PFSK-1 (cell line): Measurements from ENCODE around the gene FOLR2.

ENCODE experiments used
- FOXP2 ChIP-seq: optimal IDR thresholded peaks from 2 replicates; pipeline ENCODE3; 2011; ENCODE audit warnings: borderline replicate concordance, control low read depth, inconsistent platforms; ENCODE audit not compliant: insufficient read depth; ENCODE audit errors: extremely low read length, extremely low read depth
- POLR2AphosphoS5 ChIP-seq: IDR thresholded peaks from 2 replicates; pipeline ENCODE4 v1.6.1; 2012; ENCODE audit warnings: low read depth, mild to moderate bottlenecking, control low read depth, low read length, moderate library complexity
- SIN3A ChIP-seq: IDR thresholded peaks from 2 replicates; pipeline ENCODE4 v1.6.1; 2012; ENCODE audit warnings: mild to moderate bottlenecking, low read length, moderate library complexity, borderline replicate concordance; ENCODE audit not compliant: insufficient read depth
- TAF1 ChIP-seq: IDR thresholded peaks from 2 replicates; pipeline ENCODE4 v1.6.1; 2012; ENCODE audit warnings: low read length, control low read depth, borderline replicate concordance; ENCODE audit not compliant: insufficient read depth
- TF ChIP-seq, protein P1 (sequence below), 2 experiments: IDR thresholded peaks; 2 replicates each; pipeline versions ENCODE4 v1.6.1 to v1.8.0; 2011 to 2012; ENCODE audit warnings: low read depth in 2 of 2, low read length in 2 of 2, control low read depth in 1 of 2, inconsistent platforms in 1 of 2, mild to moderate bottlenecking in 1 of 2, moderate library complexity in 1 of 2; ENCODE audit not compliant: insufficient read depth in 1 of 2

Gene FOLR2

DNA sequence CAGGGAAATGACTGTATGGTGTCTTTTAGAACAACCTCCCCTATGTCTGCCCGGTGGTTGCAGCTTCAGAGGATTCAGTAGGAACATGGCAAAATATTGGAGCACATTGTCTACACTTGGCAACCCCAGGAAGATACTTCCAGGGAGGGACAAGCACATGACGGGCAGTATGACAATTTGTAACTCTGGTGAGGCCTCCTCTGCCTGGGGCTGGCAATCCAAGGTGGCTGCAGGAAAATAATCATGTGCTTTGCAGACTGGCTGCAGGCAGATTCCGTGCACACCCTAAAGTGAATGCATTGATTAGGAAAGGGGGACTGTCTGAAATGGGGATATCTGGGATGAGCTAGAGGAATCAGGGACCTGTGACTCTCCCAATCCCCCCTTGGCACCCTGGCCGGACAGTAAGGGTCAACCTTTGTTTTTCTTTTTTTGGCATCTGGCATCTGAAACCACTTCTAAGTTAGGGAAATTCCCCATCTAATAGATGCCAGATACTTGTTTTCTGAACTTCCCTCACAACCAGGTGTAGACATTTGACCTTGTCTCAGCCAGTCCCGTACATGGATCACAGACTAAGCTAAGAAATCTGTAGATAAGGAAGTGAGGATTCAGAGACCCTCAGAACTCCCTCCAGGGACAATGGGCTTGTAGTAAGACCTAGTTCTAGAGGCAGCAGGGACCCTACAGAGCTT is 37.9 kb downstream of the FOLR2 start:
- no peak for TF ChIP-seq FOXP2

DNA sequence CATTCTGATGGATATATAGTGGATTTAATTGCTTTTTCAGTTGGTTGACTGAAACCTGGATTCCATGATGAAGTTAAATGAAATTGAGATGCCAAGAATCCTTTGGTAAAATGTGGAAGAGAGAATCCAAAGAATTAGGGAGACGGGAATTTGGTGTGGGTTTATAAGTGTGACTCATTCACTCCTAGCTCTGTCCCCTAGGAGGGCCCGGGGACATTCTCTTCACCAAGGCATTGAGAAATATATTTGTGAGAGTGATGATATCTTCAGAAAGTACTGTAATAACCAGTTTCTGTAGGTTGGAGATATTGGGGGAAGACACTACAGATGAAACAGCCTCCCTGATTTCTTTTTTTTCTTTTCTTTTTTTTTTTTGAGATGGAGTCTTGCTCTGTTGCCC is 41.0 kb downstream of the FOLR2 start:
- TF ChIP-seq FOXP2 (no peak), SIN3A (no peak), POLR2AphosphoS5 (no peak), TAF1 (no peak)
- TF ChIP-seq, protein P1, sequence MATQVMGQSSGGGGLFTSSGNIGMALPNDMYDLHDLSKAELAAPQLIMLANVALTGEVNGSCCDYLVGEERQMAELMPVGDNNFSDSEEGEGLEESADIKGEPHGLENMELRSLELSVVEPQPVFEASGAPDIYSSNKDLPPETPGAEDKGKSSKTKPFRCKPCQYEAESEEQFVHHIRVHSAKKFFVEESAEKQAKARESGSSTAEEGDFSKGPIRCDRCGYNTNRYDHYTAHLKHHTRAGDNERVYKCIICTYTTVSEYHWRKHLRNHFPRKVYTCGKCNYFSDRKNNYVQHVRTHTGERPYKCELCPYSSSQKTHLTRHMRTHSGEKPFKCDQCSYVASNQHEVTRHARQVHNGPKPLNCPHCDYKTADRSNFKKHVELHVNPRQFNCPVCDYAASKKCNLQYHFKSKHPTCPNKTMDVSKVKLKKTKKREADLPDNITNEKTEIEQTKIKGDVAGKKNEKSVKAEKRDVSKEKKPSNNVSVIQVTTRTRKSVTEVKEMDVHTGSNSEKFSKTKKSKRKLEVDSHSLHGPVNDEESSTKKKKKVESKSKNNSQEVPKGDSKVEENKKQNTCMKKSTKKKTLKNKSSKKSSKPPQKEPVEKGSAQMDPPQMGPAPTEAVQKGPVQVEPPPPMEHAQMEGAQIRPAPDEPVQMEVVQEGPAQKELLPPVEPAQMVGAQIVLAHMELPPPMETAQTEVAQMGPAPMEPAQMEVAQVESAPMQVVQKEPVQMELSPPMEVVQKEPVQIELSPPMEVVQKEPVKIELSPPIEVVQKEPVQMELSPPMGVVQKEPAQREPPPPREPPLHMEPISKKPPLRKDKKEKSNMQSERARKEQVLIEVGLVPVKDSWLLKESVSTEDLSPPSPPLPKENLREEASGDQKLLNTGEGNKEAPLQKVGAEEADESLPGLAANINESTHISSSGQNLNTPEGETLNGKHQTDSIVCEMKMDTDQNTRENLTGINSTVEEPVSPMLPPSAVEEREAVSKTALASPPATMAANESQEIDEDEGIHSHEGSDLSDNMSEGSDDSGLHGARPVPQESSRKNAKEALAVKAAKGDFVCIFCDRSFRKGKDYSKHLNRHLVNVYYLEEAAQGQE (IDR thresholded peaks at IDR 0.05; ENCODE audit: insufficient read depth in 1 of 2, low read depth in 2 of 2, low read length in 2 of 2) = no peak

DNA sequence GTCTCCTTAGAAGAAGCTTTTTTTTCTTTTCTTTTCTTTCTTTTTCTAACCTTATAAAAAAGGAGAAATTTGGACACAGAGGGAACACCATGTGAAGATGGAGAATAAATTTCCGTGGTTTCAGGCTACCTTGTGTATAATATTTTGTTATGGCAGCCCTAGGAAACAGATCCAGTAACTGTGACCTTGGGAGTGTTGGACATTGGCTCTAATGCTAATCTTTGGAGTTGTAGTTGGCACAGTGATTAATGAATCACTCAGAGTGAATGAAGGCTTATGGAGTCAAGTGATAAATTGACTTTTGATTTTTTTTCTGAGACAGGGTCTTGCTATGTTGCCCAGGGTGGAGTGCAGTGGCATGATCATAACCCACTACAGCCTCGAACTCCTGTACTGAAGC is 42.9 kb downstream of the FOLR2 start:
- TF ChIP-seq FOXP2 (no peak), TAF1 (no peak), POLR2AphosphoS5 (no peak), SIN3A (no peak)
- TF ChIP-seq, protein P1 (IDR thresholded peaks at IDR 0.05; ENCODE audit: insufficient read depth in 1 of 2, low read depth in 2 of 2, low read length in 2 of 2) = no peak

DNA sequence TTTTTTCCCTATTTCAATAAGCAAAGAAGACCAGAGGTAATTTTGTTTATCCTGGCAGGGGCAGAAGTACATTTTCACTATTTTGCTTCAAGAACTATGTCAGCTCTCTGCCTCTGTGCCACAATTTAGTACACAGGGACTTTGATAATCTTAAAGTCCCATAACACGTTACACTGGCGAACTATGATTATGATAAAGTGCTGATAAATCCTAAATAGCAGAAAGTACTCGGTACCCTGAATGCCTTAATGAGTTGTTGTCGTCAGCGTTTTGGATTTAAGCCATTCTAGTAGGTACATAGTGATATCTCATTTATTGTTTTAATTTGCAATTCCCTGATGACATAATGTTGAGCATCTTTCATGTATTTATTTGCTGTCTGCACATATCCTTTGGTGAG is 44.0 kb downstream of the FOLR2 start:
- TF ChIP-seq POLR2AphosphoS5 (no peak), TAF1 (no peak), FOXP2 (no peak), SIN3A (no peak)
- TF ChIP-seq, protein P1 (IDR thresholded peaks at IDR 0.05; ENCODE audit: insufficient read depth in 1 of 2, low read depth in 2 of 2, low read length in 2 of 2) = no peak

DNA sequence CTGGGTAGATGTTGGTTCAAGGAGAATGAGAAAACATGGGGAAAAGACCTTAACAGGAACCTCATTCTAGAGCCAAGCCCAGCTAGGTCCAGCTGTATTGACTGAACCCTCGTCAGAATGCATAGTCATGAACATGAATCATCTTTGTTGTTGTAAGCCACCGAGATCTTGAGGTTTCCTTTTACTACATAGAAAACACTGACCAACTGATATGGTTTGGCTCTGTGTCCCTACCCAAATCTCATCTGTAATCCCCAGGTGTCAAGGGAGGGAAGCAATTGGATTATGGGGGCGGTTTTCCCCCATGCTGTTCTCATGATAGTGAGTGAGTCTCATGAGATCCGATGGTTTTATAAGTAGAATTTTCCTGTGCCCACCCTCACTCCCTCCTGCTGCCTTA is 46.8 kb downstream of the FOLR2 start:
- TF ChIP-seq FOXP2 = no peak
- TF ChIP-seq TAF1 = no peak
- TF ChIP-seq SIN3A = no peak
- TF ChIP-seq POLR2AphosphoS5 = no peak
- TF ChIP-seq, protein P1 (IDR thresholded peaks at IDR 0.05; ENCODE audit: insufficient read depth in 1 of 2, low read depth in 2 of 2, low read length in 2 of 2) = no peak

DNA sequence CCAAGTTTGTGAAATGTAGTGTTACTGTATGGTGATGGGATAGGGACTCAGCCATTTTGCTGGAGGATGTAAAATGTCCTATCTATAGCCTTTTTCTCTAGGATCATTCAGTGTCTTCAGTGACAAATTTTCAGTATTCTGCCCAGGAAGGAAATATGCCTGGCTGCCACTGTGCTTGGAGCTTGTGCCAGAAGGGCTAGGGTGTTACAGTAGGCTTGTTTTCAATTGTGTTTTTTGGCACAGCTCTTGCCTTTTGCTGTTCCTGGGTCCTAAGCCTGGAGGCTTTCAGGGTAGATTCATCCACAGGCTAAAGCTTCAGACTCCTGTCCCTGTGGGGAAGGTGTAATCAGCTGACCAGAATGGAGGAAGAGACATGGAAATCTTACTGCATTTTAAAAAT is 49.4 kb downstream of the FOLR2 start:
- TF ChIP-seq SIN3A (no peak), FOXP2 (no peak), TAF1 (no peak), POLR2AphosphoS5 (no peak)
- TF ChIP-seq, protein P1 (IDR thresholded peaks at IDR 0.05; ENCODE audit: insufficient read depth in 1 of 2, low read depth in 2 of 2, low read length in 2 of 2) = no peak
